Erythroblast (primary cell): ENCODE measurements around the gene ZNF362.

Source experiments
- GATA1 ChIP-seq: IDR thresholded peaks from 2 replicates; pipeline ENCODE4 v1.6.1; 2011; ENCODE audit warnings: low read depth, mild to moderate bottlenecking, control low read depth, low read length, moderate library complexity
- POLR2A ChIP-seq: IDR thresholded peaks from 2 replicates; pipeline ENCODE4 v1.6.1; 2011; ENCODE audit warnings: mild to moderate bottlenecking, low read length

- no peak for TF ChIP-seq POLR2A
- TF ChIP-seq GATA1 = no peak
Measured at GRCh38 chr1:33302325-33302724, 46.0 kb downstream of the ZNF362 start.
